Measurements from ENCODE around the gene CD151.

The CD151 gene

DNA sequence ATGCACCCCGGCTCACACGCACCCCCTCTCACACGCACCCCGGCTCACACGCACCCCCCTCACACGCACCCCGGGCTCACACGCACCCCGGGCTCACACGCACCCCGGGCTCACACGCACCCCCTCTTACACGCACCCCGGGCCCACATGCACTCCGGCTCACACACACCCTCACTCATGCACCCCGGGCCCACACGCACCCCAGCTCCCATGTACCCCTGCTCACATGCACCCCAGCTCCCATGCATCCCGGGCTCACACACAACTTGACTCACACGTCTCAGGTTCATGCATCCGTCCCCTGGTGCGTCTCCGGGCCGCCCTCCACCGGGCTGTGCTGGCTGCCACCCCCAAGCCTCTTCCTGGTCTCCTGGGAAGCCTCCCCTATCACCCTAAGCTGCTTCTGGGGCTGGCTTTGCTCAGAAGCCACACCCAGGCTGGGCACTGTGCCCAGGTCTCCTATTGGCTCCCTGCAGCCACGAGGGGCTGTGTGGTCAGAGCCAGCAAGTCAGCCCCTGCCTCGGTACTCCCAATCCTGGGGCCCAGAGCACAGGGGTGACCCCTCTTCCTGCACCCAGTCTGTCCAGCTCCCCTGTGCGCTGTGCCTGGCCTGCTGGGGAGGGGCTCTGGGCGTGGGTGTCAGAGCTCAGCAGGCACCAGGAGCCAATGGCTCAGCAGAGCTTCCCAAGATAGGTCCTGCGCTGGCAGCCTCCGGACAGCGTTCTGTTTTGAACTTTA, 26.8 kb downstream of the CD151 start:
- DNase-seq: peak; percentile 23

GRCh38 chr11:860234-861104, 27.7 kb downstream of the CD151 start:
- DNase-seq: no peak

DNA sequence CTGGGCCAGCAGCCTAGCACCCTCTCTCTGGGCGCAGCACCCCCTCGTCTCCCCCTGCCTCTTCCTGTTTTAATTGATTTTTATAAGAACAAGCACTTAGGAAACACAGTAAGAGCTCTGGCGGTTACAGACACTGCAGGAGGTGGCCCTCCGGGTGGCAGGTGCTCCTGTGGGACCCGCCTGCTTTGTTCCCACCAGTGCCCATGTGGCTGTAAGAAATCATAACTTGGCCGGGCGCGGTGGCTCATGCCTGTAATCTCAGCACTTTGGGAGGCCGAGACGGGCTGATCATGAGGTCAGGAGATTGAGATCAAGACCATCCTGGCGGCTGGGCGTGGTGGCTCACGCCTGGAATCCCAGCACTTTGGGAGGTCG, 28.3 kb downstream of the CD151 start:
- no peak for DNase-seq

DNA sequence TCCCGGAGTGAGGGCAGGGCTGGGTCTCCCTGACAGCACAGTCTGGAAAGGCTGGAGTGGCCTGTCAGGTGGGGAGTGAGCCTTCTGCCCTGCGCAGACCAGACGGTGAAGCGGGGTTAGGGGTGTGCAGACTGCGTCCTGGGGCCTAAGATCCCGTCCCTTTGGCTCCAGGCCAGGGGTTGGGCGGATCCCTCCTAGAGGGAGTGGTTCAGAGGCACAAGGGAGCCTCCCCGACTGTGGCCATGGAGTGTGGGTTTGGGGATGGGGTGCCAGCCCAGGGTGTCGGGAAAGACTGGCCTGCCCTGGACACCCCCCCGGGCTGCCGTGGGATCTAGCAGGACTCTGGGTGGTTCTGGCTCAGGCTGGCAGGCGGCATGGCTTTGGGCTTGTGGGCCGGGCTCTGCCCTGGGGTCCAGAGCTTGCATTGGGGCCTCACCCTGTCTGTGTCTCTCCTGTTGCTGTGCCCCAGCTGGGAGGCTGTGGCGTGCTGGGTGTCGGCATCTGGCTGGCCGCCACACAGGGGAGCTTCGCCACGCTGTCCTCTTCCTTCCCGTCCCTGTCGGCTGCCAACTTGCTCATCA, 29.4 kb downstream of the CD151 start:
- DNase-seq: no peak

DNA sequence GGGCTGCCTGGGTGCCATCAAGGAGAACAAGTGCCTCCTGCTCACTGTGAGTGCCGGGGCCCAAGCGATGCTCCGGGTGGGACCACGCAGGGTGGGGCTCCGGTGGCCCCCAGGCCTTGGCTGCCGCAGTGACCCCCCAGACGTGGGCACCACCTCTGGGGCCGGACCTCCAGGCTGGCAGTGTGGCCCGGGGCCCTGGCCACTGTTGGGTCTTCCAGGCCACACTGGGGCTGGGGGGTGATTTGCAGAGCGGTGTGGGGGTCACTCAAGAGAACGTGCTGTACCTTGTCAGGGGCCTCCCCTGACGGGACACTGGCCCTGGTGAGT, 29.9 kb downstream of the CD151 start:
- no peak for DNase-seq

GRCh38 chr11:863023-863909, 30.5 kb downstream of the CD151 start:
- DNase-seq: no peak

GRCh38 chr11:863910-864827, 31.4 kb downstream of the CD151 start:
- DNase-seq: no peak

DNA sequence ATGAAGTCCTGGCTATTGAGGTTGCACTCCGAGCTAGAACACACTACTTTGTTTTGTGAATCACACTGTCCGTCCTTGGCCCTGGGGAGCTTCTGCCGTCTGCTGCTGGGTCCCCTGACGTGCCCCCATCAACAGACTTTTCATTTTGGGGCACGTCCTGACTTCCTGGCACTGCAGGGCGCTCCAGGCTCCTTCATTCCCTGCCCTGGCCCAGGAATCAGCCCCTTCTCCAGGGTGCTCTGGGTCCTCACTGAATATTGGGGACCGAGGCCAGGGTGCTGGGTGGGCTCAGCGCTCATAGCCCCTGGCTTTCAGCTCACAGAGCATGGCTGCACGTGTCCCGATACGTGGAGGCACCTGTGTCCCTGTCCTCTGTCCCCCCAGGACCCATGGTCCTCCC, 32.1 kb downstream of the CD151 start:
- DNase-seq: no peak

DNA sequence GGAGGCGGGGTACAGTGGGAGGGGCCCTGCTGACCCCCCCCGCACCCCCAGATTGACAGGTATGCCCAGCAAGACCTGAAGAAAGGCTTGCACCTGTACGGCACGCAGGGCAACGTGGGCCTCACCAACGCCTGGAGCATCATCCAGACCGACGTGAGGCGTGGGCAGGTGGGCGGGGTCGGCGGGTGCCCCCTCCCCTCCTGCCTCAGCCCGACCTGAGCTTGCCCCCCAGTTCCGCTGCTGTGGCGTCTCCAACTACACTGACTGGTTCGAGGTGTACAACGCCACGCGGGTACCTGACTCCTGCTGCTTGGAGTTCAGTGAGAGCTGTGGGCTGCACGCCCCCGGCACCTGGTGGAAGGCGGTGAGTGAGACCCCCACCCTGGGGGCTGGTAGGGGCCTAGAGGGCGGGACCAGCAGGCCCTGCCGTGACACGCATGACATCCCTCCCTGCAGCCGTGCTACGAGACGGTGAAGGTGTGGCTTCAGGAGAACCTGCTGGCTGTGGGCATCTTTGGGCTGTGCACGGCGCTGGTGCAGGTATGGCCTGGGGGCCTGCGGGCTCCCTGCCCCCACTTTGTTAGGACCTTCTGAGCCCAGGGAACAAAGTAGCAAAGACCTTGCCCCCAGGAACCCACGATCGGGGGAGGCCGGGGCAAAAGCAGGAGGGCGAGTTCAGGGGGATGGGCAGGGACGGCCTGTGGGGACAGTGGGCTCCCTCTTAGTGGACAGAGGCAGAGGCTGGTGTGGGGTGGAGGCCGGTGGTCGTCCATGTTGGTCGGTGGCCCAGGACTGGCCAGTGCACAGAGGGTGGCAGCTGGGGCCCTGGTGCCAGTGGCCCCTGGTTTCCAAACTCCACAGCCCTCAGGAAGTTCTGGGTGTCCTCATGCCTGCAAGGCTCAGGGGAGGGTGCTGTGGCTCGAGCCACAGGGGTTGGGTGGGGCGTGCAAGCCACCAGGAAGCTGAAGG, 33.0 kb downstream of the CD151 start:
- no peak for DNase-seq

GRCh38 chr11:866481-866880, 33.7 kb downstream of the CD151 start:
- DNase-seq: no peak

DNA sequence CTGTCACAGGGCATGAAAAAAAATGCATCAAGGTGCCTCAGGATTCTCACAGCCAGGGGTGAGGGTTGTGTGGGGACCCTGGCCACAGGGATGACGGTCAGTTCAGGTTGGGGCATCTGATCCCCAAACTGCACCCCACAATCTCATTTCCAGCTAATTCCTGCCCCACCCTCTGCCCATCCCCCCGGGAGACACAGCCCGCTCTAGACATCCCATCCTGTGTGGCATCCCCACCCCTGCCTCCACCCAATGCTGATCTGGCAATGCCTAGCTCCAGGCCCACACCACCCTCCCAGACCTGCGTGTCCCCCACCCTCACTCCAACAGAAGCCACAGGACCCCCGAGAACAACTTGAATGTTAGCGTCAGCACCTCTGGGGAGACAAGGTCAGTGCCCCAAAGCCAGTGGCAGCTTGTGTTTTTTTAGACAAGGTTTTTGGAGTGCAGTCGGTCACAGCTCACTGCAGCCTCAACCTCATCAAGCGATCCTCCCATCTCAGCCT, 35.2 kb downstream of the CD151 start:
- no peak for DNase-seq

DNA sequence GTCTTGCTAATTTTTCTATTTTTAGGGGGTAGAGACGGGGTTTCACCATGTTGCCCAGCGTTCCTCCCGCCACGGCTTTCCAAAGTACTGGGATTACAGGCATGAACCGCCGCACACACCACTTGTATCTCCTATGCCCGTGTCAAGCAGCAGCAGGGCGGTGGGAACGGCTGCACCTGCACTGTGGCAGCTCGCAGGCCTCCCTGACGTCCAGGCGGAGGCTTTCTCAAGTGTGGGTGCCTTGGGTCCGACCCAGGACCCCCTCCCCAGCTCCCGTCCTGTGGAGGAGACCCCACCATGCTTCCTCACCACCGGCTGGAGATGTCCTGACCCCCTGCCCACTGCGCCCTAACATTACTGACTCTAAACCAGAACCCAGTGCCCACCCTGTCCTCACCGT, 35.6 kb downstream of the CD151 start:
- DNase-seq: no peak

DNA sequence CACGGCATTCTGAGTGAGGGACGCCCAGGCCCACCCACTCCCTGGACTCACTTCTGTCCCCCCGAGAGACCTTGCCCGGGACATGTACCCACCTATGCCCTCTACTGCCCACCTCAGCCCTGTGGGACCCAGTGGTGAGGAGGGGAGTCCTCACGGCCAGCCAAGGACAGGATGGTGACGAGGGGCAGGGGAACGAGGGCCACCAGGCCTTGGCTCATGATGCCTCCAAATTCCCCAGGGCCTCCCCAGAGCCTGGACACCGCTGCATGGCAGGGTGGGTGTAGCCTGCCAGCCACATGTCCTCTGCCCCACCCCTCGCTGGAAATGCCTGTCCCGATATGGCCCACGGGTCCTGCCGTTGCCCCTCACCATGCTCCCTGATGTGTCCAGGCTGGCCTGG, 36.0 kb downstream of the CD151 start:
- no peak for DNase-seq

- DNase-seq: no peak
Observed at GRCh38 chr11:869399-870126, 36.8 kb downstream of the CD151 start.

- no peak for DNase-seq
Observed at GRCh38 chr11:870127-870413, 37.3 kb downstream of the CD151 start.

GRCh38 chr11:870418-870817, 37.7 kb downstream of the CD151 start:
- DNase-seq: no peak

DNA sequence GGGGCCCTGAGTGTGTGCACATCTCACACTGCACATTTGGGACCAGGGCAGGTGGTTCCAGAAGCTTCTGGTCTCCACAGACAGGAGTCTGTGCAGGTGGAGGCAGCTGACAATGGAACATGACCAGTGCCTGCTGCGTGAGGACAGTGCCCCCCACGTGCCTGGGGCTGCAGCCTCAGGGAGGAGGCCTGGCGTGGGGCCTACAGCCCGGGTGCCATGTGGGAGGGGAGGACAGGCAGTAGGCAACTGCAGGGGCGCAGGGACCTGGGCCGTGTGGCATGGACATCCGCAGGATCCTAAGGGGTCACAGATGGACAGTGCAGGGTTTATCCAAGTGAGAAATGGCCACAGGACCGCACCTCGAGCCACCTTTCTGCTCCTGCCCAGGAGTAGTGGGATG, 38.7 kb downstream of the CD151 start:
- no peak for DNase-seq

GRCh38 chr11:872799-873198, 40.0 kb downstream of the CD151 start:
- no peak for DNase-seq

- DNase-seq: no peak
Observed at GRCh38 chr11:873706-874105, 41.0 kb downstream of the CD151 start.

GRCh38 chr11:875203-875602, 42.5 kb downstream of the CD151 start:
- DNase-seq: no peak
